Cardiac muscle cell (in vitro differentiated cells and primary cell): ENCODE results near the gene LRRN1. TPM values are rescaled to one million over a fixed set of nuclear protein-coding genes. Genes with fewer than 3 reads are reported as not detected.

Experiments
- DNase-seq, 2 donors: peaks; one replicate each; pipeline versions ENCODE4 v3.0.0 to v3.0.0-alpha.2; 2010 to 2017; ENCODE audit warnings: low read depth in 1 of 2, low spot score in 1 of 2
- H3K27ac ChIP-seq: fragments of 200-600 bp; sonication (generic); 2 replicates; pipeline ENCODE4 v1.5.1; 2016
- H3K27me3 ChIP-seq: fragments of 200-600 bp; sonication (generic); 2 replicates; pipeline ENCODE4 v1.6.0; 2016; ENCODE audit warnings: control low read depth
- H3K36me3 ChIP-seq: fragments of 200-600 bp; sonication (generic); 2 replicates; pipeline ENCODE4 v1.5.1; 2016; ENCODE audit warnings: control low read depth
- H3K4me1 ChIP-seq: fragments of 200-600 bp; sonication (generic); 2 replicates; pipeline ENCODE4 v1.8.1; 2017; ENCODE audit warnings: low read depth, mild to moderate bottlenecking, mixed run types
- H3K4me3 ChIP-seq: fragments of 200-600 bp; sonication (generic); 2 replicates; pipeline ENCODE4 v1.5.1; 2016; ENCODE audit warnings: mild to moderate bottlenecking
- H3K9me3 ChIP-seq: fragments of 200-600 bp; sonication (generic); 2 replicates; pipeline ENCODE4 v1.5.1; 2017; ENCODE audit warnings: low read depth, mild to moderate bottlenecking, control low read depth
- polyA plus RNA-seq: library from polyadenylated mRNA; unstranded; fragments of >200 nt; fragmentation: Nextera tagmentation; extraction: Ambion mirVana; gene quantifications from 2 replicates; pipeline ENCODE4 v1.2.1, GENCODE V29; 2016
- total RNA-seq: library from RNA; depleted of rRNA; stranded (reverse); fragments of >200 nt; gene quantifications from 2 replicates; pipeline ENCODE4 v1.2.3, GENCODE V29; 2016
- TF ChIP-seq, protein P1 (sequence below): IDR thresholded peaks from 2 replicates; pipeline ENCODE4 v1.5.1; 2012; ENCODE audit warnings: low read depth, mild to moderate bottlenecking, low read length

LRRN1 gene
- total and polyA plus RNA-seq, 2 experiments from 2014 or later = 2.0 to 3.0 TPM

DNA sequence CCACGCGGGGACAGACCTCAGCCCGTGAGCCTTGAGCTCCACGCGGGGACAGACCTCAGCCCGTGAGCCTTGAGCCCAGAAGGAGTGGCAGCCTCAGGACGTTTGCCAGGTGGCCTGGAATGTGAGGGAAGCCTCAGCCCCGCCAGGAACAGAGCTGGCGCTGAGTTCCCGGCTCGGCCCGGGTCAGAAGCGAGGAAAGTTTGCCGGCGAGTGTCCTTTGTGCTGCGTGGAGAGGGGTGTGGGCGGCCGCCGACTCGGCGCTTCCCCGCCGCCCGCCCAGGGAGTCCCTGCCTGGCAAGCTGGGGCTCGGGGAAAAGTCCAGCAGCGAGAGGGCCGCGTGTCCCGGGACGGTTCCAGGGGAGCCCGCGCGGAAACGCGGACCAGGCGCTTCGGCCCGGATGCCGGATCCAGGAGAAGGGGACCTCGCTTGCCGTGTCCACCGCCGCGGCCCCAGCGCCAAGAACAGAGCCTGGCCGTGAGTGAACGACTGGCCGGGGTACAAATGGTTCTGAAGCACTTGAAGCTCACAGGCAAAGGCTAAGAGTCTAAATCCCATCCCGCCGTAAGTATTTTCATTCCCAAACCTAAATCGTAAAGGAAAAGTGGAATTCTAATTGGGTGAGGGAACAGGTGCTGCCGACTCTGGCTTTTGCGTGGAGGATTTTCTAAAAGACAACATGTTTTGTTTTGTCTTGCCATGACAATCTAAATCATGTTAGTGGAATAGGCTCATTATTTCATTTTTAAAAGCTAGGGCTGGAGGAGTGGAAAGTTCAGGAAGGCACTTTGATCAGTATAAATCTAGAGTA lies 1.7 kb downstream of the LRRN1 start:
- Histone ChIP-seq H3K9me3 (no peaks in the 10 kb centered on the region), H3K36me3 (no peaks in the 10 kb centered on the region), H3K27me3 (peaks cover 68% of the 10 kb centered on the region), H3K4me3 (peak overlapping the region; percentile 49), H3K27ac (no peak overlapping the region), H3K4me1 (peaks cover 3% of the 10 kb centered on the region)
- TF ChIP-seq, protein P1, sequence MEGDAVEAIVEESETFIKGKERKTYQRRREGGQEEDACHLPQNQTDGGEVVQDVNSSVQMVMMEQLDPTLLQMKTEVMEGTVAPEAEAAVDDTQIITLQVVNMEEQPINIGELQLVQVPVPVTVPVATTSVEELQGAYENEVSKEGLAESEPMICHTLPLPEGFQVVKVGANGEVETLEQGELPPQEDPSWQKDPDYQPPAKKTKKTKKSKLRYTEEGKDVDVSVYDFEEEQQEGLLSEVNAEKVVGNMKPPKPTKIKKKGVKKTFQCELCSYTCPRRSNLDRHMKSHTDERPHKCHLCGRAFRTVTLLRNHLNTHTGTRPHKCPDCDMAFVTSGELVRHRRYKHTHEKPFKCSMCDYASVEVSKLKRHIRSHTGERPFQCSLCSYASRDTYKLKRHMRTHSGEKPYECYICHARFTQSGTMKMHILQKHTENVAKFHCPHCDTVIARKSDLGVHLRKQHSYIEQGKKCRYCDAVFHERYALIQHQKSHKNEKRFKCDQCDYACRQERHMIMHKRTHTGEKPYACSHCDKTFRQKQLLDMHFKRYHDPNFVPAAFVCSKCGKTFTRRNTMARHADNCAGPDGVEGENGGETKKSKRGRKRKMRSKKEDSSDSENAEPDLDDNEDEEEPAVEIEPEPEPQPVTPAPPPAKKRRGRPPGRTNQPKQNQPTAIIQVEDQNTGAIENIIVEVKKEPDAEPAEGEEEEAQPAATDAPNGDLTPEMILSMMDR = no peak
- peak in 1 of 2 donors; percentile 47 for DNase-seq

DNA sequence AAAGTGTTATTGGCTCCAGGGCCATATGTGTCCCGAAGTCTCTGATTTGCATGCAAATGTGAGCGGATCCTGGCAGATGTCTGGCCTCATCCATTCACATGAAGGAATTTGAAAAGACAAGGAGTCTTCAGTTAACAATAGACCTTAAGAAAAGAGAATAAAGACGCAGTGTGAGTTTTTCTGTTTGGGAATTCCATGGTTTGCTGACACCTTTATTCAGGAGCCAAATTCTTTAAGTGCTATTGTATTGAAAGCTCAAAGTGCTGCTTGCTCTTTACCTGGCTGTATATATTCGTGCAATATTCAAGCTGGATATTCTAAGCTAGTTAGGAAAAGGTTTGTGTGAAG lies 2.2 kb downstream of the LRRN1 start:
- no peak for DNase-seq
- H3K27me3 ChIP-seq = peaks cover 68% of the 10 kb centered on the region
- H3K4me1 ChIP-seq = peaks cover 3% of the 10 kb centered on the region
- H3K9me3 ChIP-seq = no peaks in the 10 kb centered on the region
- no peak overlapping the region for H3K27ac ChIP-seq
- peak overlapping the region; percentile 49 for H3K4me3 ChIP-seq
- no peaks in the 10 kb centered on the region for H3K36me3 ChIP-seq
- TF ChIP-seq, protein P1 = no peak

DNA sequence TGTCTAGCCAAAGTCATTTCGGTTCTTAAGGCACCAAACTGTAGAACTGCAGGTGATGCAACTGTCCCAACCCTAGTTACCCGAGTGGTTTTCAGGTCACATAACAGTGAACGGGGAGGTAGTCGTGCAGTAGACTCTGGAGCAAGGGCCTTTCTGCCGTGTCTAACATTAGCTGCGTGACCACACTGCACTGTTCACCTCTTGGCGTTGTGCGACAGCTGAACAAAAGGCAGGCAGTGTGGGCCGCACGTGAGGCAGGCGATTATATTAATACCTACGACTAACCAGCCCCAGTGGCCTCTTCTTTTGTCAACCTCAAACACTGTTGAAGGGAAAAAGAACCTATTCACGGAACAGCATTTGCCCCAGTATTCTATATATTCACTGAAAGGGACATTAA lies 2.8 kb downstream of the LRRN1 start:
- Histone ChIP-seq H3K27ac (no peak overlapping the region), H3K4me1 (peaks cover 3% of the 10 kb centered on the region), H3K36me3 (no peaks in the 10 kb centered on the region), H3K27me3 (peaks cover 62% of the 10 kb centered on the region), H3K4me3 (no peak overlapping the region), H3K9me3 (no peaks in the 10 kb centered on the region)
- peak in 1 of 2 donors; percentile 16 for DNase-seq
- TF ChIP-seq, protein P1 = no peak

DNA sequence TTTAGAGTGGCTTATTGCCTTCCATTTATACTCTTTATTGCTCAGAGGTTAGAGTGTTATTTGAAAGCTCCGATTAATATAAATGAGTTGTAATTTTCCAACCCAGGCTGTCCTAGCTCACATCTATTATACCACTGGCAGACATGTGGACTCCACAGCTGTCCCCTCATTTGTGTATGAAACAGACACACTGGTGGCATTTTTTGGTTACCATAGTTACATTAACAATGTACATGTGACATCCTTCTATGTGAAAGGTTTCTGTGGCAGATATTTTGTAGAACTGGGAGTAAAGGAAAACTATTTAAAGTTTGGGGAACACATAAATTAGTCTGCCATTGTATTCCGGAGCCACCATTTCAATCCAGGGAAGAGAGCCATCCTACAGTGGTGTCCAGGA lies 5.3 kb downstream of the LRRN1 start:
- Histone ChIP-seq H3K9me3 (no peaks in the 10 kb centered on the region), H3K27me3 (peaks cover 46% of the 10 kb centered on the region), H3K4me1 (peaks cover 3% of the 10 kb centered on the region), H3K4me3 (no peak overlapping the region), H3K27ac (no peak overlapping the region), H3K36me3 (no peaks in the 10 kb centered on the region)
- no peak for DNase-seq
- TF ChIP-seq, protein P1 = no peak

DNA sequence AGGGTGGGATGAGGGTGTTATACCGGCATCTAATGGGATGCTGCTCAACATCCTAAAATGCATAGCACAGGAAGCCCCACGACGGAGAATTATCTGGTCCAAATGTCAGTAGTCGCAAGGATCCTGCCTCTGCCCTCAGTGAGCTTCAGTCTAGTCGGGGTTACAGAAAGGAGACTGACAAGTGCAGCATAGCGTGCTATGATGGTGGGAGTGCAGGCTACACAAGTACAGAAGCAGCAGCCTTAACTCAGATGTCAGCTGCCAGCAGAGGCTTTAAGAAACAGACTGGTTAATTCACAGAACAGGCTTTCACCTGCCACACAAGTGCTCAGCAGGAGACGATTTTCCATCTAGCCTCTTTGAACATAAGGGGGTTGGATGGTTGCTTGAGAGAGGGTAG lies 6.9 kb downstream of the LRRN1 start:
- Histone ChIP-seq H3K27ac (no peak overlapping the region), H3K4me1 (no peaks in the 10 kb centered on the region), H3K36me3 (no peaks in the 10 kb centered on the region), H3K9me3 (no peaks in the 10 kb centered on the region), H3K4me3 (no peak overlapping the region), H3K27me3 (peaks cover 31% of the 10 kb centered on the region)
- TF ChIP-seq, protein P1 = no peak
- no peak for DNase-seq
